CD4-positive, CD25-positive, alpha-beta regulatory T cell (primary cell): Measurements from ENCODE around the gene MACROD2. TPM values are rescaled to one million over a fixed set of nuclear protein-coding genes. Genes with fewer than 3 reads are reported as not detected.

Experiments
- ATAC-seq, 2 donors: fragments of 150-1000 bp; cut with Tn5 transposase; one replicate each; pipeline ENCODE4 v1.10.0; 2021; ENCODE audit warnings: low read depth in 2 of 2, moderate number of reproducible peaks in 2 of 2, moderate library complexity in 1 of 2
- DNase-seq, 3 donors: peaks; one replicate each; pipeline versions ENCODE4 v3.0.0 to v3.0.0-alpha.2; 2012 to 2022; ENCODE audit warnings: mixed read lengths in 1 of 3
- H3K27ac ChIP-seq: one replicate; pipeline ENCODE4 v1.7.0; 2013; ENCODE audit warnings: mild to moderate bottlenecking, low read length; ENCODE audit not compliant: insufficient read depth, poor library complexity, severe bottlenecking
- H3K27me3 ChIP-seq: one replicate; pipeline ENCODE4 v1.7.0; 2013; ENCODE audit warnings: low read length; ENCODE audit not compliant: control insufficient read depth, insufficient read depth
- H3K36me3 ChIP-seq: one replicate; pipeline ENCODE4 v1.7.0; 2013; ENCODE audit warnings: mild to moderate bottlenecking, low read length, moderate library complexity; ENCODE audit not compliant: control insufficient read depth, insufficient read depth
- H3K4me1 ChIP-seq: 2 replicates; pipeline ENCODE4 v1.7.0; 2013; ENCODE audit warnings: mild to moderate bottlenecking, low read length; ENCODE audit not compliant: insufficient read depth, control insufficient read depth, poor library complexity, severe bottlenecking
- H3K4me3 ChIP-seq: one replicate; pipeline ENCODE4 v1.7.0; 2013; ENCODE audit warnings: low read depth, mild to moderate bottlenecking, low read length, moderate library complexity
- H3K9me3 ChIP-seq, 2 experiments: 1 replicate in 1 of 2; 2 replicates in 1 of 2; pipeline ENCODE4 v1.7.0; 2013; ENCODE audit warnings: low read length in 2 of 2, mild to moderate bottlenecking in 1 of 2, moderate library complexity in 1 of 2; ENCODE audit not compliant: control insufficient read depth in 2 of 2
- H3K27ac Mint-ChIP-seq, 3 donors: one replicate each; pipeline ENCODE4 v1.8.0; 2020 to 2022; ENCODE audit warnings: mild to moderate bottlenecking in 3 of 3, mixed read lengths in 3 of 3, moderate library complexity in 2 of 3
- H3K27me3 Mint-ChIP-seq: one replicate; pipeline ENCODE4 v1.8.0; 2022; ENCODE audit warnings: mild to moderate bottlenecking, mixed read lengths
- H3K36me3 Mint-ChIP-seq: one replicate; pipeline ENCODE4 v1.8.0; 2020; ENCODE audit warnings: mixed read lengths
- H3K4me1 Mint-ChIP-seq, 4 donors: one replicate each; pipeline ENCODE4 v1.8.0; 2020 to 2022; ENCODE audit warnings: mixed read lengths in 4 of 4, mild to moderate bottlenecking in 1 of 4
- H3K4me3 Mint-ChIP-seq, 4 donors: one replicate each; pipeline ENCODE4 v1.8.0; 2020 to 2022; ENCODE audit warnings: mild to moderate bottlenecking in 4 of 4, mixed read lengths in 4 of 4, moderate library complexity in 3 of 4
- H3K9me3 Mint-ChIP-seq, 7 donors: one replicate each; pipeline ENCODE4 v1.8.0; 2020 to 2022; ENCODE audit warnings: mixed read lengths in 7 of 7, mild to moderate bottlenecking in 3 of 7, moderate library complexity in 2 of 7
- polyA plus RNA-seq, 4 donors: library from polyadenylated mRNA; unstranded; fragments of 300-500 nt; fragmentation: Illumina TruSeq; gene quantifications; one replicate each; pipeline ENCODE4 v1.2.3, GENCODE V29; 2021
- total RNA-seq: library from RNA; stranded (reverse); gene quantifications from one replicate; pipeline ENCODE4 v1.2.3, GENCODE V29; 2022

The MACROD2 gene
- total and polyA plus RNA-seq, 5 donors from 2014 or later: 1.4 TPM; not detected in 4

GRCh38 chr20:14341801-14342200 is 346.5 kb downstream of the MACROD2 start:
- H3K4me1 ChIP-seq: no peaks in the 10 kb centered on the region
- H3K36me3 Mint-ChIP-seq: no peaks in the 10 kb centered on the region
- H3K9me3 Mint-ChIP-seq: peaks cover 2 to 12% (median 6%) of the 10 kb centered on the region in 7 donors

GRCh38 chr20:14342918-14343317 is 347.6 kb downstream of the MACROD2 start:
- no peak overlapping the region for H3K4me3 Mint-ChIP-seq
- Histone ChIP-seq H3K9me3 (peaks cover 0 to 3% of the 10 kb centered on the region in 2 experiments), H3K4me3 (no peak overlapping the region), H3K27ac (no peak overlapping the region), H3K4me1 (no peaks in the 10 kb centered on the region), H3K27me3 (no peaks in the 10 kb centered on the region), H3K36me3 (no peaks in the 10 kb centered on the region)
- H3K27me3 Mint-ChIP-seq: no peaks in the 10 kb centered on the region
- H3K4me1 Mint-ChIP-seq: no peaks in the 10 kb centered on the region
- ATAC-seq (no peak), DNase-seq (no peak)
- no peak overlapping the region for H3K27ac Mint-ChIP-seq
- peaks cover 4 to 12% (median 9%) of the 10 kb centered on the region in 7 donors for H3K9me3 Mint-ChIP-seq
- H3K36me3 Mint-ChIP-seq: no peaks in the 10 kb centered on the region

More at GRCh38 chr20:14341801-14342200, 346.5 kb downstream of the MACROD2 start:
- Histone ChIP-seq H3K27ac (no peak overlapping the region), H3K4me3 (no peak overlapping the region), H3K36me3 (no peaks in the 10 kb centered on the region), H3K27me3 (no peaks in the 10 kb centered on the region), H3K9me3 (peaks cover 0 to 3% of the 10 kb centered on the region in 2 experiments)
- Mint-ChIP-seq H3K4me1 (no peaks in the 10 kb centered on the region), H3K4me3 (no peak overlapping the region), H3K27me3 (no peaks in the 10 kb centered on the region), H3K27ac (no peak overlapping the region)
- DNase-seq (no peak), ATAC-seq (no peak)

GRCh38 chr20:14343491-14344065 is 348.3 kb downstream of the MACROD2 start:
- H3K36me3 Mint-ChIP-seq: no peaks in the 10 kb centered on the region
- H3K36me3 ChIP-seq: no peaks in the 10 kb centered on the region
- H3K27ac ChIP-seq: no peak overlapping the region
- ATAC-seq: no peak
- no peaks in the 10 kb centered on the region for H3K27me3 ChIP-seq
- peaks cover 0 to 3% of the 10 kb centered on the region in 2 experiments for H3K9me3 ChIP-seq
- no peak overlapping the region for H3K4me3 ChIP-seq
- DNase-seq: no peak
- no peaks in the 10 kb centered on the region for H3K27me3 Mint-ChIP-seq
- no peak overlapping the region for H3K4me3 Mint-ChIP-seq
- no peaks in the 10 kb centered on the region for H3K4me1 Mint-ChIP-seq
- no peaks in the 10 kb centered on the region for H3K4me1 ChIP-seq
- H3K27ac Mint-ChIP-seq: no peak overlapping the region
- peaks cover 4 to 12% (median 9%) of the 10 kb centered on the region in 7 donors for H3K9me3 Mint-ChIP-seq

GRCh38 chr20:14344746-14345145 is 349.4 kb downstream of the MACROD2 start:
- no peak overlapping the region for H3K27ac Mint-ChIP-seq
- peaks cover 4 to 12% (median 7%) of the 10 kb centered on the region in 7 donors for H3K9me3 Mint-ChIP-seq
- no peaks in the 10 kb centered on the region for H3K4me1 ChIP-seq
- no peaks in the 10 kb centered on the region for H3K36me3 Mint-ChIP-seq
- H3K27me3 Mint-ChIP-seq: no peaks in the 10 kb centered on the region
- H3K36me3 ChIP-seq: no peaks in the 10 kb centered on the region
- DNase-seq (no peak), ATAC-seq (no peak)
- H3K4me3 Mint-ChIP-seq: no peak overlapping the region
- H3K27me3 ChIP-seq: no peaks in the 10 kb centered on the region
- H3K27ac ChIP-seq: no peak overlapping the region
- no peak overlapping the region for H3K4me3 ChIP-seq
- no peaks in the 10 kb centered on the region for H3K4me1 Mint-ChIP-seq
- peaks cover 0 to 3% of the 10 kb centered on the region in 2 experiments for H3K9me3 ChIP-seq

GRCh38 chr20:14355791-14356190 is 360.5 kb downstream of the MACROD2 start:
- Mint-ChIP-seq H3K9me3 (peaks cover 0 to 14% (median 6%) of the 10 kb centered on the region in 7 donors), H3K4me3 (no peak overlapping the region), H3K36me3 (no peaks in the 10 kb centered on the region), H3K27ac (no peak overlapping the region), H3K27me3 (no peaks in the 10 kb centered on the region), H3K4me1 (no peaks in the 10 kb centered on the region)
- Histone ChIP-seq H3K27me3 (no peaks in the 10 kb centered on the region), H3K9me3 (peaks cover 0 to 6% of the 10 kb centered on the region in 2 experiments), H3K36me3 (no peaks in the 10 kb centered on the region), H3K4me3 (no peak overlapping the region), H3K27ac (no peak overlapping the region), H3K4me1 (no peaks in the 10 kb centered on the region)
- ATAC-seq (no peak), DNase-seq (no peak)

- Mint-ChIP-seq H3K27ac (no peak overlapping the region), H3K4me3 (no peak overlapping the region), H3K27me3 (no peaks in the 10 kb centered on the region), H3K36me3 (no peaks in the 10 kb centered on the region), H3K4me1 (no peaks in the 10 kb centered on the region), H3K9me3 (peaks cover 0 to 26% (median 4%) of the 10 kb centered on the region in 7 donors)
- Histone ChIP-seq H3K9me3 (no peaks in the 10 kb centered on the region), H3K27me3 (no peaks in the 10 kb centered on the region), H3K36me3 (no peaks in the 10 kb centered on the region), H3K4me1 (no peaks in the 10 kb centered on the region), H3K27ac (no peak overlapping the region), H3K4me3 (no peak overlapping the region)
- DNase-seq (no peak), ATAC-seq (no peak)
These were observed 365.1 kb downstream of the MACROD2 start for GRCh38 chr20:14360416-14360815.

GRCh38 chr20:14361509-14362345 is 366.4 kb downstream of the MACROD2 start:
- H3K4me1 ChIP-seq: no peaks in the 10 kb centered on the region
- H3K4me3 Mint-ChIP-seq: no peak overlapping the region
- H3K9me3 Mint-ChIP-seq: peaks cover 0 to 31% (median 4%) of the 10 kb centered on the region in 7 donors
- H3K4me1 Mint-ChIP-seq: no peaks in the 10 kb centered on the region
- H3K4me3 ChIP-seq: no peak overlapping the region
- no peaks in the 10 kb centered on the region for H3K36me3 Mint-ChIP-seq
- H3K27me3 ChIP-seq: no peaks in the 10 kb centered on the region
- ATAC-seq: no peak
- no peak overlapping the region for H3K27ac Mint-ChIP-seq
- H3K36me3 ChIP-seq: no peaks in the 10 kb centered on the region
- no peaks in the 10 kb centered on the region for H3K27me3 Mint-ChIP-seq
- no peak for DNase-seq
- no peak overlapping the region for H3K27ac ChIP-seq
- no peaks in the 10 kb centered on the region for H3K9me3 ChIP-seq
